GM21619 (cell line): ENCODE measurements around the gene TOP2A.

Experiments used
- ATAC-seq: cut with Tn5 transposase; IDR thresholded peaks from one replicate; pipeline ENCODE4 v1.9.1; 2021; ENCODE audit not compliant: unreplicated experiment

The TOP2A gene, protein sequence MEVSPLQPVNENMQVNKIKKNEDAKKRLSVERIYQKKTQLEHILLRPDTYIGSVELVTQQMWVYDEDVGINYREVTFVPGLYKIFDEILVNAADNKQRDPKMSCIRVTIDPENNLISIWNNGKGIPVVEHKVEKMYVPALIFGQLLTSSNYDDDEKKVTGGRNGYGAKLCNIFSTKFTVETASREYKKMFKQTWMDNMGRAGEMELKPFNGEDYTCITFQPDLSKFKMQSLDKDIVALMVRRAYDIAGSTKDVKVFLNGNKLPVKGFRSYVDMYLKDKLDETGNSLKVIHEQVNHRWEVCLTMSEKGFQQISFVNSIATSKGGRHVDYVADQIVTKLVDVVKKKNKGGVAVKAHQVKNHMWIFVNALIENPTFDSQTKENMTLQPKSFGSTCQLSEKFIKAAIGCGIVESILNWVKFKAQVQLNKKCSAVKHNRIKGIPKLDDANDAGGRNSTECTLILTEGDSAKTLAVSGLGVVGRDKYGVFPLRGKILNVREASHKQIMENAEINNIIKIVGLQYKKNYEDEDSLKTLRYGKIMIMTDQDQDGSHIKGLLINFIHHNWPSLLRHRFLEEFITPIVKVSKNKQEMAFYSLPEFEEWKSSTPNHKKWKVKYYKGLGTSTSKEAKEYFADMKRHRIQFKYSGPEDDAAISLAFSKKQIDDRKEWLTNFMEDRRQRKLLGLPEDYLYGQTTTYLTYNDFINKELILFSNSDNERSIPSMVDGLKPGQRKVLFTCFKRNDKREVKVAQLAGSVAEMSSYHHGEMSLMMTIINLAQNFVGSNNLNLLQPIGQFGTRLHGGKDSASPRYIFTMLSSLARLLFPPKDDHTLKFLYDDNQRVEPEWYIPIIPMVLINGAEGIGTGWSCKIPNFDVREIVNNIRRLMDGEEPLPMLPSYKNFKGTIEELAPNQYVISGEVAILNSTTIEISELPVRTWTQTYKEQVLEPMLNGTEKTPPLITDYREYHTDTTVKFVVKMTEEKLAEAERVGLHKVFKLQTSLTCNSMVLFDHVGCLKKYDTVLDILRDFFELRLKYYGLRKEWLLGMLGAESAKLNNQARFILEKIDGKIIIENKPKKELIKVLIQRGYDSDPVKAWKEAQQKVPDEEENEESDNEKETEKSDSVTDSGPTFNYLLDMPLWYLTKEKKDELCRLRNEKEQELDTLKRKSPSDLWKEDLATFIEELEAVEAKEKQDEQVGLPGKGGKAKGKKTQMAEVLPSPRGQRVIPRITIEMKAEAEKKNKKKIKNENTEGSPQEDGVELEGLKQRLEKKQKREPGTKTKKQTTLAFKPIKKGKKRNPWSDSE (N-terminal part only)

DNA sequence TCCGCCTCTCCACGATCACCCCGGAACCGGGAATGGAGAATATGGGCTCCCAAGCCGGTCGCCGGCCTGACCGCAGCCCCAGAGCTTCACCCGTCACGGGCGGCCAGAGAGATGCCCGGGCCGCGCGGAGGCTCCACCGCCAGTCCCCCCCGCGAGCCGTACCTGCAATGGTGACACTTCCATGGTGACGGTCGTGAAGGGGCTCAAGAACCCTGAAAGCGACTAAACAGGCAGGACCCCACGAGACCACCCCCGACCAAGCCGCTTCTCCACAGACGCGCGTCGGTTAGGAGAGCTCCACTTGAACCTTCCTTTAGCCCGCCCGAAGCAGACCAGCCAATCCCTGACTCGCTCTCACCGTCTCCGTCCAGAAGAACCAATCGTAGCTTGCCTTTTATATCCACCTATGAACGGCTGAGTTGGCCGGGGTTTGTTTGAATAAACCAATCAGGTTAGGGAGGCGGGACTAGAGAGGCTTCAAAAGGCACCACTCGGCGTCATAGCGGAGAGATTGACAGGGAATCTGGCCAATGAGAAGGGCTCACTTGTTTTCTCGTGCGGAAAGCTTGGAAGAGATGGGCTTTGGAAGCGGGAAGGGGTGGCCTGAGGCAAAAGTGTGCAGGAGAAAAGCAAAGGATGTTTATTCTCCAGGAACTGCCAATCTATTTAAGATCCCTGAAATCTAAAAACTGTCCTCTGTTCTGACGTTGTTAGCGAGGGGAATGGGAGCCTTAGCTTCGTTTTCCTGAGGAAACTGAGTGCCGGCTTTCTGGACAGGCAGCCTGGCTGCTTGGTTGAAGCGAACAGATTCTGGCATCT lies at the start of gene TOP2A:
TOP2A (minus strand) TSS at position 288 of the 819 bp plus-strand sequence; CDS start at position 183, 105 bp downstream.
- peak; percentile 90 for ATAC-seq

DNA sequence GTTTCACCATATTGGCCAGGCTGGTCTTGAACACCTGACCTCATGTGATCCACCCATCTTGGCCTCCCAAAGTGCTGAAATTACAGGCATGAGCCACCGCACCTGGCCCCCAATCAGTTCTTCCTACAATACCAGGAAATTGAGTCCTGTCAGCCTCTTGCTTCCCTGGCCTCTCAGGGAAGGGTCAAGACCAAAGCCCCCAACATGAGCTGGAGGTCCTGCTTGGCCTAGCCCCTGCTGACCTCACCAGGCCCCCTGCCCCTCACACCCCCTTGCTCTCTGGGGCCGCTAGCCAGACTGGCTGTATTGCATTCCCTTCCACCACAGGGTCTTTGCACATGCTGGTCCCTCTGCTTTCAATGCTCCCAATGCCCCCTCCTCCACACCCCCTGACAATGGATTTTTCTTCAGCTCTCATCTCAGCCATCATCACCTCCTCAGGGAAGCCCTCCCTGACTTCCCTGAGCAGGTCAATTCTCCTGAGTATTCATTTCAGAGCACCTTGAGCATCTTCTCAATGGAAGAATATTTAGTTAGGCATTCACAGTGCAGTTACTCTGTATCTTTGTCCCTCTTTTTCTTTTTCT lies 49.7 kb upstream of the TOP2A start:
- no peak for ATAC-seq

DNA sequence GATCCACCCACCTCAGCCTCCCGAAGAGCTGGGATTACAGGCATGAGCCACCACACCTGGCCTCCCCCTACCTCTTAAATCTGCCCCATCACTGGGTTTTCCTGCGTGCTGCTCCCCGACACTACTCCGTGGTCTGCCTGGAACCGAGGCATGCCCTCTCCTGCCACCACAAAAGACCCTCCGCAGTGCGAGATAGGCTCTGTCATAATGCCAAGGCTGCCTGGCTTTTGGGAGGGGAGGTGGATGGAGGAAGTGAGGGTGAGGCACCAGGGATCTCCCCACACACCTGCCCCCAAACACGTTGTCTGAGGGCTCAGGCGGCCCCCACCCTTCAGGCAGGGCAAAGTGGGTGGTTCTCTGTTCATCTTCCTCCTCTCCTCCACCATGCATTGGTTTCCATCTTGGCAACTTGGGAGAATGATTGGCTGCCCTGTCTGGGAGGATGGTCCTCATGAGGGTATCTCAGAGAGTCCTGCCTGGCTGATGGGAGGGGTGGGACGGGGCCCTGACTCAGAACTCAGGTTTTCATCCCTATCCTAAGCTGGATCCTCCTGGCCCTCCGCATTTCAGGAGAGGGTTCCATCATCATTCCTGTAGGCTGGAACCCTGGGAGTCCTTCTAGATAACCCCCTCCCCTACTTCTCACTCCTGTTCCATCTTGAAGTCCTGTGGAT lies 48.7 kb upstream of the TOP2A start:
- ATAC-seq, result no peak

DNA sequence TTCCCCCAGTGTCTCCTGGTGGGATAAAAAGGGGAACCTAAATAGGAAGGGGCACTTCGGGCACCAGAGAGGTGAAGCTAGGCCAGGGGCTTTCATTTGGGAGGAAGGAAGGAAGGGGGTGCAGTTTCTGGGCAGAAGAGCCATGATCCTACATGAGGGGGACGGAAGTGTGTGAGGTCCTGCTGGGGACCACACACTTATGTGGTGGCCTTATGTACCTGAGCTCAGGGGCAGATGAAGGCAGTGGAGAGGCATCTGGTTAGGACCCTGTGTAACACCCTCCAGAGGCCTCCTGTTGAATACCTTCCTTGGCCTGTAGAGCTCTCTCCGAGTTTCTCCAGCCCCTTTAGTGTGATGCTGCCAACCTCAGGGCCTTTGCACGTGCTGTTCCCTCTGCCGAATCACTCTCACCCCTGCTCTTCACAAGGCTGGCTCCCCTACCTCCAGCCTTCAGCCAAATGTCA lies 46.7 kb upstream of the TOP2A start:
- no peak for ATAC-seq

DNA sequence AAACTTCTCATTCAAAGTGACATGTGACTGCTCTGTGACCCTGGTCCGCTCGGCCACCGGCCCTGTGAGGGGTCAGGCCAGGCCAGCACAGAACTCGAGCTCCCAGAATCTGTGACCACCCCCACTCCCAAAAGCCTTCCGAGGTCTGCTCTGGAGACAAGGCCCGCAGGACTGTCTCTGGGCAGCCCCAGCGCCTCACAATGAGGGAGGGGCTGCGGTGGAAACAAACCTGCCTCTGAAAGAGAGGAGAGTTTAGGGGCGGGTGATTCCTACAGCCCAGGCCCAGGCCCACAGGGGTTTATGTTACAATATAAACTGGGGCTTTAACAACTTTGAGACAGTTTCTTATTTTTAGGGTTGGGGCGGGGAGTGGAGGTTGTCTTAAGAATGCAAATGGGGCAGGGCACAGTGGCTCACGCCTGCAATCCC lies 45.4 kb upstream of the TOP2A start:
- ATAC-seq, result no peak

DNA sequence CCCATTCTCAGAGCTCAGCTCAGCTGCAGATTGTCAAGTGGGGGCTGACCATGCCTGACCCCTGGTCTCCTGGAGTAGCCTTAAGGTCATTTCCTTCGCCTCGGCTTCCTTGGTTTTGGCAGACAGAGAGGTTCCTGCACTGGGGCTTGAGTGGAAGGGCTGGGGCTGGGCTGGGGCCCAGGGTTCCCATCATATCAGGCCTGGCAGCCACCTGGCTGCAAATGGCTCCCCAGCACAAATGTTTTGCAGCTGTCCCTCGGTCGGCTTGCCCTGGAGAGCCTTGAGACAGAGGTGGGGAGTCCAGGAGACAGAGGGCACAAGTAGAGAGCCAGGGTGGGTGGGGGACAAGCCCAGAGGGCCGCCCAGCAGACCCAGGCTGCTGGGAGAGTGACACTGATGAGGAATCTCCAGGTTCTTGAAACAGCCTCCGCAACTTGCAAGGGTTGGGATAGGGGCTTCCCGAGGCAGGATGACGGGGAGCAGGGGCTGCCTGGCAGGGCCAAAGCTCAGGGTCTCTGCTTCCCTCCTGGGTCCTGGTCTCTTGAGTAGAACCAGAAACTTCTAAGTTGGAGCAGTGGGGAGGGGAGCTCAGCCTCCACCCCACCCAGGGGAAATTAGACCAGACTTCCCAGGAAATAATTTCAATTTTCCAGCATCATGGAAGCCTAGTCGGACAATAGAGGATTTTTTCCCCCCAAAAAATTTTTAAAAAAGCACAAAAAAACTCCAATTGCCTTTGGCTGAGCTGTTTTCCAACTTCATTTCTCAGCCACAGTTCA lies 44.8 kb upstream of the TOP2A start:
- no peak for ATAC-seq

DNA sequence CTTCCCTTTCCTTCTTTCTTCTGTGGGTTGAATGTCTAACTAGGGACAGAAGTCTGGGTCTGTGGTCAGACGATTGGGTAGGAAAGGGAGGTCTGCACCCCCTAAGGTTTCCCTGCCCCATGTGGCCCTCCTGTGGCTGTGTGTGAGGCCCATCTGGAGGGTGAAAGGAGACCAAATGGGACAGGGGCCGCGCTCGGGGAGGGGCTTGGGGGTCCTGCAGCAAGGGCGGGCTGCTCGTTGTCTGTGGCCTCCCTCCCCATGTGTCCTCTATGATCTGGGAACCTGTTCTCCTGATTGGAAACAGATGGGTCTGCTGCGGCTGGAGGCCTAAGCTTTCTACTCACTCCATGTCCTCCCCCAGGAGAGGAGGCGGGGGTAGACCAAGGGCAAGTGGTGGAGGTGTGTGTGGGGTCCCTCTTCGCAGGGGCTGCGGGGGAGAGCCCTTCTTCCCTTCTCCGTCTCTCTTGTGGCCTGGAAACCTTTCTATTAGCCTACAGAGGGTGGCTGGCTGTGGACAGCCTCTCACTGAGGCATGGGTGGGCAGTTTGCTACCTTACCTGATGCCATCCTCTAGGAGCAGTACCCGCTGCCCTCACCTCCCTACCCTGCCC lies 44.1 kb upstream of the TOP2A start:
- no peak for ATAC-seq

DNA sequence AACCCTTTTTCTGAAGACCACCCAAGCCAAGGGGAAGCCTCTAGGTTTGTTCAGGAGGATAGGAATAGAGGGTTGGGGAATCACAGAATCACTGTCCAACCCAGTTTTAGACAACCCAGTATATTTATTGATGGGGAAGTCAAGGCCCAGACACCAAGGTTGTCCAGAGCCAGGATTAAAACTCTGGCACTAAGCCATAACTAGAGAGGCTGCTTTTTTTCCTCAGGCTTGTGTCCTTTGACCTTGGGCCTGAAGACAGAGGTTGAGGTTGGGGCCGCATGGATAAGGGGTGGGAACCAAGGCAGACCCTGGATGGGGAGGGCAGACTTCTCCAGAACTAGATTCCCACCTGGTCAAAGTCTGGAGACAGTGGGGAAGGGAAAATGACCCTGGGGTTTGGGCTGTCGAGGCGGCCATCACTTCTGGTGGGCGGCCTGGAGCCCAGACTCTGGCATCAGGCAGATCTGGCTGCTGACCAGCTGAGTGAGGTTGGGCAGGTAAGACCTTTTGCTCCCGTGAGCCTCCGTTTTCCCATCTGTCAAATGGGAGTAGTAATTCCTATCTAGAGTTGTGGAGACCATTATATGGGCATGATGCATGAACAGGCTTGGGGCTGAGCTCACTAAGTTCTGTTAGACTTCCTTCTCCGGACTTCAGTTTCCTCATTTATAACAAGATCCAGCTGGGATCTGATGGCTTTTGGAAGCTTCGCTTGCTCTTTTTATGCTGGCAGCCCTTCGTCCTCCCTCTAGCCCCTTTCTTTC lies 43.5 kb upstream of the TOP2A start:
- ATAC-seq, result no peak

DNA sequence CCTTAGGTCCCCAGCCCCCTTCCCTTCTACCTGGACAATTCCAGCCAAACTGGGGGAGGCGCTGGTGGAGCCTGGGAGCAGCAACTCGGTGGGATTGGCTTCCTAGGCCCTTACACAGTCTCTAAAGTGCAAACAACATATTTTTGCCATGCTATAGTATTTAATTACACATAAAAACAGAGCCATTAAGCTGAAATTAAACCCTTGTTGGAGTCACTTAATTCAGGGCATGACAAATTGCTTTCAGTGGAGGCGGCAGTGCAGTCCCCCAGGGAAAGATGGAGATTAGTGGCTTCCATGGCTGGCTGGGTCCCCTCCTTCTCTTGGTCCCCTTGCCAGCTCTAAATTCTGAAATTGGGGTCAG lies 42.9 kb upstream of the TOP2A start:
- no peak for ATAC-seq

DNA sequence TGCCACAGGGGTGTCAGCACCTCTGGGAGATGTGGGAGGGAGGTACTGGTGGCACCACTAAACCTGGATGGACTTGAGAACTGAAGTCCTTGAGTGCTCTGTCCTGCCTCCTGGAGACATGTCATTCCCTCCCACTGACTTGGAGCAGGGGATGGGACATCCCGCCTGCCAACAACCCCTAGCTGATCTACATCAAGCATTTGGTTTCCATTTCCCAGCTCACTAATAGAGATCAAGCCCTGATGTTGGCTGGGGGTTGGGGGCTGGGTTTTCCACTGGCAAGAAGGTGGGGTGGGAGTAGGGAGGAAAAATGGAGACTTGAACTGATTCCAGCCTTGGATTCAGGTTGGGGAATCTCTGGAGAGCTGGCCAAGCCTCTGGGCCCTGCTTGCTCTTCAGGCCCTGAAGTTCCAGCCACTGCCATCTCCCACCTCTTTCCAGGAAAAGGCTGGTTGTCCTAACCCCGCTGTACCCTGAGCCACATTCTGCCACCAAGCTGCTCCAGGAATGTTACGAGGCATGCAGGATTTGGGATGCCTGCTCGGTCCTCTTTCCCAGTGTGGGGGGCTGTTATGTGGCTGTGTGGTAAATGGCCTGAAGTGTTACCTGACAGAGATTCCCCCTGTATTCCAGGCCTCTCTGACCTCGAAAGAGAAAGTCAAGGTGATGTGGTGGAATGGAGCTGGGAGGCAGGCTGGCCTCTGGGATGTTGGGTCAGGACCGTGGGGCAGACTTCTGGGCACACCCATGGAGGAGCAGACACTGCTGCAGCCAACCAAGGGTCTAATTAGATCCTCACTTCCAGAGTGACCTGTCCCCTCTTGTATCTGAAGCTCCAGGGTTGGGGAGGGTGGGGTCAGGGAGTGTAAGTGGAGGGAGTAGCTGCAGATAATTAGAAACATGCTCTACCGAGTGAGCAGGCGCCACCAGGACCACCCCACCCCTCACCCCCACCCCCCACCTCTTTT lies 42.2 kb upstream of the TOP2A start:
- ATAC-seq, result no peak

DNA sequence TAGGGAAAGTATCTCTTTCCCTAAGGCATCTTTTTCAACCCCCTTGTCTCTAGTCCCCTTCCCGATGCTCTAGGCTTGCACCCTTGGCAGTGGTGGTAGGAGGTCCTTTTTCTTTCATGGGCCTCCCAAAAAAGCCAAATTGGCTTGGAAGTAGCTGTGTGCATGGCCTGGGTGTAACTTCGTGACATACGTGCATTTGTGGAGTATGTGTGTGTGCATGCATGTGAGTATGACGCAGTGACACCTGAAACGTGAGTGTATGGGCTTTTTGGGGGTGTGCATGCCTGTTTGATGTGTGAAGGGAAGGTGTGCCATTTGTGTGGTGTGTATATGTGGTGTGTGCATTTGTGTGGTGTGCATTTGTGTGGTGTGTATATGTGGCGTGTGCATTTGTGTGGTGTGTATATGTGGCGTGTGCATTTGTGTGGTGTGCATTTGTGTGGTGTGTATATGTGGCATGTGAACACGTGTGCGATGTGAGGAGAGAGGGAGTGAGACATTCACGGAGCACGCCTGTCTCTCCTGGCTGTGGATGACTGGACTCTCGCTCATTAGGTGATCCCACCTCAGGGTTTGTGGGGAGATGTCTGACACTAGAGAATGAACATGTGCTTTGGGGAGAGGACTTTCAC lies 41.3 kb upstream of the TOP2A start:
- ATAC-seq, result no peak

DNA sequence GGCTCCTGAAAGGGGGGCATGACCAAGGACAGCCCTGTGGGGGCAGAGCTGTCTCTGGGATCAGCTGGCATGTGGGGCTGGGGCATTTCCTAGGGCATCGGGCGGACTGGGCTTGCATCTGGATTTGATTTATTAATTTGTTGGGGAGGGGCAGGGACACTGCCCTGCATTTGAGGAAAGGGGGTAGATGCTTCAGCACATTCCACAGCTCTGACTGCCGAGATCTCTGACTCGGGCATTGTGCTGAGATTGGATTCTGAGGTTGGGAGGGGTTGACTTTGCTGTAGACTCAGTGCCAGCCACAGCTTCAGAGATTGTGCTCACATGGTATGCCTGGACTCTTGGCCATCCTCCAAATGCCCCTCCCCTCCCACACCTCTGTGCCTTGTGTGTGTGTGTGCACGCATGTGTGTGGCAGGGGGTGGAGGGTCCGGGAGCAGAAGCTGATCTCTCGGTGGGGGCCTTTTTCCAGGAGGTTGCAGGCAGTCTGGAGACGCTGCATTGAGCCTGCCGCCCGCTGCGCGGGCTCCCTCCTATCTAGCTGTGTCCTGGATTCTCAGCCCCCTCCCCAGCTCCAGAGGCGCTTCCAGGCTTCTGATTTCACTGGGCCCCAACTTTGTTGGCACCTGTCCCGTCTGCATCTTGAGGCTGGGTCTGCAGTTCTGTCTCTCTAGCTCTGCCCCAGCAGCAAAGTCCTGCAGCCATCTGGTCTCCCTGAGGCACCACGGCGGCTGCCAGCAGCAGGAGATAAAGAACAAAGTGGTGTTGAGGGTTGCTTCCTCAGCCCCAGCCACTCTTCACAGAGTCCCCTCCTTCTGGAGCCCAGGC lies 40.5 kb upstream of the TOP2A start:
- no peak for ATAC-seq

DNA sequence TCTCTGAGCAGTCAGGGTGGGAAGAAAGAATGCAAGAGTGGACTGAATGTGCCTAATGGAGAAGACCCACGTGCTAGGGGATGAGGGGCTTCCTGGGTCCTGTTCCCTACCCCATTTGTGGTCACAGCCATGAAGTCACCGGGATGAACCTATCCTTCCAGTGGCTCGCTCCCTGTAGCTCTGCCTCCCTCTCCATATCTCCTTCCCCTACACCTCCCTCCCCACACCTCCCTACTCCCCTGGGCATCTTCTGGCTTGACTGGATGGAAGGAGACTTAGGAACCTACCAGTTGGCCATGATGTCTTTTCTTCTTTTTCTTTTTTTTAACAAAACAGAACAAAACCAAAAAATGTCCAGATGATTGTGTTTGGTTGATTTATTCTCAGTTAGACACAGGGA lies 39.7 kb upstream of the TOP2A start:
- no peak for ATAC-seq

DNA sequence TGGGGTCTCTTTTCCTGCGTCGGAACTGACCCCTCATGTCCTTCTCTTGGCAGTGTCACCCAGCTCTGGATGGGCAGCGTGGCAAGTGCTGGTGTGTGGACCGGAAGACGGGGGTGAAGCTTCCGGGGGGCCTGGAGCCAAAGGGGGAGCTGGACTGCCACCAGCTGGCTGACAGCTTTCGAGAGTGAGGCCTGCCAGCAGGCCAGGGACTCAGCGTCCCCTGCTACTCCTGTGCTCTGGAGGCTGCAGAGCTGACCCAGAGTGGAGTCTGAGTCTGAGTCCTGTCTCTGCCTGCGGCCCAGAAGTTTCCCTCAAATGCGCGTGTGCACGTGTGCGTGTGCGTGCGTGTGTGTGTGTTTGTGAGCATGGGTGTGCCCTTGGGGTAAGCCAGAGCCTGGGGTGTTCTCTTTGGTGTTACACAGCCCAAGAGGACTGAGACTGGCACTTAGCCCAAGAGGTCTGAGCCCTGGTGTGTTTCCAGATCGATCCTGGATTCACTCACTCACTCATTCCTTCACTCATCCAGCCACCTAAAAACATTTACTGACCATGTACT lies 38.8 kb upstream of the TOP2A start:
- no peak for ATAC-seq

DNA sequence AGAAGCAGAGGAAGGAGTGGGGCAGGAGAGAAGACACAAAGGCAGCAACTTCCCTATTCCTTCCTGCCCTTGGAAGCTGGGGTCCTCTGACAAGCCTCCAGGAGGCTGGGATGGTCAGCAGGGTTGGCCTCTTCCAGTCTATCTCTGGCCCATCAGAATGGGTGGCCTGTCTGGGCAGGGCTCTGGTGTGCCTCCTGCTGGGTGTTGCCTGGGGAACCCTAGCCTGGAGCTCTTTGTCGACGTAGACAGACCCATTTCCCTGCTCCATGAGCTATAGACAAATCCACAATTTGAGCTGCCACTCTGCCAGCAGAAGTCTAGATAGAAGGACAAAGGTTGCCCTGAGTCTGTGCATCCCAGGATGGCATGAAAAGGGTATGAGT lies 36.9 kb upstream of the TOP2A start:
- ATAC-seq, result no peak
